Esophagus squamous epithelium (tissue), 5 donors: ENCODE measurements around the gene CTNNA1. TPM values are rescaled to one million over a fixed set of nuclear protein-coding genes. Genes with fewer than 3 reads are reported as not detected.

ENCODE experiments used
- DNase-seq: peaks from one replicate; lab custom pipeline; 2025; lab: John Stamatoyannopoulos, UW
- H3K27ac ChIP-seq, 4 donors: fragments of 200-600 bp; sonication (generic); one replicate each; pipeline ENCODE4 v1.5.1; 2016 to 2019; ENCODE audit warnings: mild to moderate bottlenecking in 1 of 4
- H3K27me3 ChIP-seq, 4 donors: fragments of 200-600 bp; sonication (generic); 1 replicate in 3 of 4; 2 replicates in 1 of 4; pipeline versions ENCODE4 v1.5.1 to v1.6.0; 2017 to 2021; ENCODE audit warnings: antibody characterized with exemption in 1 of 4
- H3K36me3 ChIP-seq, 3 donors: fragments of 200-600 bp; sonication (generic); one replicate each; pipeline ENCODE4 v1.5.1; 2016 to 2019
- H3K4me1 ChIP-seq, 3 donors: fragments of 200-600 bp; sonication (generic); one replicate each; pipeline ENCODE4 v1.5.1; 2017 to 2019
- H3K4me3 ChIP-seq, 4 donors: fragments of 200-600 bp; sonication (generic); 1 replicate in 3 of 4; 2 replicates in 1 of 4; pipeline ENCODE4 v1.5.1; 2016 to 2019; ENCODE audit warnings: mild to moderate bottlenecking in 2 of 4, moderate library complexity in 1 of 4
- H3K9me3 ChIP-seq, 3 donors: fragments of 200-600 bp; sonication (generic); one replicate each; pipeline ENCODE4 v1.5.1; 2016 to 2019
- CTCF ChIP-seq, 6 experiments: fragments of 450-650 bp in 4 of 6; fragments of 200-600 bp in 2 of 6; sonication (generic) in 2 of 6; IDR thresholded peaks; one replicate each; pipeline ENCODE4 v1.5.1; 2016 to 2019; ENCODE audit warnings: antibody characterized with exemption in 6 of 6, mild to moderate bottlenecking in 4 of 6, moderate library complexity in 4 of 6
- POLR2A ChIP-seq, 4 donors: fragments of 450-650 bp; IDR thresholded peaks; one replicate each; pipeline ENCODE4 v1.6.1; 2017; ENCODE audit warnings: antibody characterized with exemption in 4 of 4, mild to moderate bottlenecking in 4 of 4, moderate library complexity in 3 of 4
- WGBS, 2 donors: methylation state at CpG; one replicate each; pipeline ENCODE4 v1.1.5; 2018; 5-methylcytosine and 5-hydroxymethylcytosine counted together
- intact Hi-C: fragments of 100-400 bp; cut with DNase I; formaldehyde crosslinking; loops from one replicate; pipeline ENCODE4 v1.15.0; 2022
- total RNA-seq, 4 donors: library from RNA; depleted of rRNA; stranded (reverse); fragments of >200 nt; gene quantifications; one replicate each; pipeline ENCODE4 v1.1.0, GENCODE V29; 2016
- donor health status: DM: yes; HTN: yes; CAD: no.

CTNNA1 gene
- total RNA-seq, 4 donors from 2014 or later = 293 to 393 (median 348) TPM

- peak overlapping the region in 1 of 4 donors; percentile 3 for H3K27ac ChIP-seq
These were observed 122.3 kb downstream of the CTNNA1 start for GRCh38 chr5:138875552-138875875.

GRCh38 chr5:138875946-138876345 lies 122.7 kb downstream of the CTNNA1 start:
- 61 to 78% methylated on average over 3 of the region's 3 CpGs for WGBS, 2 donors

More at GRCh38 chr5:138875552-138875875, 122.3 kb downstream of the CTNNA1 start:
- 32 to 46% methylated on average over 2 of the region's 2 CpGs for WGBS, 2 donors
- TF ChIP-seq POLR2A (IDR thresholded peaks at IDR 0.05) (no peak), CTCF (IDR thresholded peaks at IDR 0.05) (no peak)
- H3K9me3 ChIP-seq = no peaks in the 10 kb centered on the region
- peaks cover 20 to 76% (median 40%) of the 10 kb centered on the region in 3 donors for H3K4me1 ChIP-seq
- intact Hi-C loops = no loop called here
- peak overlapping the region in 2 of 4 donors; percentile 16 to 18 for H3K4me3 ChIP-seq
- H3K27me3 ChIP-seq = no peaks in the 10 kb centered on the region
- DNase-seq = no peak
- peaks cover 0 to 6% (median 0%) of the 10 kb centered on the region in 3 donors for H3K36me3 ChIP-seq

GRCh38 chr5:138876811-138877210 lies 123.6 kb downstream of the CTNNA1 start:
- Histone ChIP-seq H3K9me3 (no peaks in the 10 kb centered on the region), H3K27me3 (no peaks in the 10 kb centered on the region), H3K27ac (no peak overlapping the region), H3K4me1 (peaks cover 16 to 63% (median 27%) of the 10 kb centered on the region in 3 donors), H3K36me3 (peaks cover 0 to 6% (median 0%) of the 10 kb centered on the region in 3 donors), H3K4me3 (no peak overlapping the region)
- 79 to 84% methylated on average over 4 of the region's 4 CpGs for WGBS, 2 donors
- DNase-seq = no peak
- no peak for TF ChIP-seq CTCF (IDR thresholded peaks at IDR 0.05)
- TF ChIP-seq POLR2A (IDR thresholded peaks at IDR 0.05) = no peak
- intact Hi-C loops = no loop called here

More at GRCh38 chr5:138875946-138876345, 122.7 kb downstream of the CTNNA1 start:
- DNase-seq = no peak
- Histone ChIP-seq H3K4me3 (no peak overlapping the region), H3K27me3 (no peaks in the 10 kb centered on the region), H3K4me1 (peaks cover 16 to 72% (median 36%) of the 10 kb centered on the region in 3 donors), H3K36me3 (peaks cover 0 to 6% (median 0%) of the 10 kb centered on the region in 3 donors), H3K27ac (no peak overlapping the region), H3K9me3 (no peaks in the 10 kb centered on the region)
- intact Hi-C loops = no loop called here
- TF ChIP-seq POLR2A (IDR thresholded peaks at IDR 0.05) (no peak), CTCF (IDR thresholded peaks at IDR 0.05) (no peak)

GRCh38 chr5:138878437-138879235 lies 125.4 kb downstream of the CTNNA1 start:
- Histone ChIP-seq H3K4me1 (peaks cover 12 to 54% (median 20%) of the 10 kb centered on the region in 3 donors), H3K36me3 (peaks cover 0 to 6% (median 0%) of the 10 kb centered on the region in 3 donors), H3K9me3 (no peaks in the 10 kb centered on the region), H3K27me3 (no peaks in the 10 kb centered on the region), H3K27ac (no peak overlapping the region), H3K4me3 (no peak overlapping the region)
- DNase-seq = no peak
- no peak for TF ChIP-seq CTCF (IDR thresholded peaks at IDR 0.05)
- TF ChIP-seq POLR2A (IDR thresholded peaks at IDR 0.05) = no peak
- intact Hi-C loops = no loop called here
- 50 to 52% methylated on average over 6 to 7 of the region's 7 CpGs for WGBS, 2 donors

- Histone ChIP-seq H3K36me3 (peaks cover 0 to 37% (median 0%) of the 10 kb centered on the region in 3 donors), H3K27me3 (no peaks in the 10 kb centered on the region), H3K9me3 (no peaks in the 10 kb centered on the region), H3K4me3 (no peak overlapping the region), H3K27ac (no peak overlapping the region), H3K4me1 (peaks cover 0 to 32% (median 2%) of the 10 kb centered on the region in 3 donors)
- TF ChIP-seq POLR2A (IDR thresholded peaks at IDR 0.05) (no peak), CTCF (IDR thresholded peaks at IDR 0.05) (no peak)
- DNase-seq = no peak
- intact Hi-C loops = no loop called here
These were observed 130.0 kb downstream of the CTNNA1 start for GRCh38 chr5:138883211-138883610.
